Right lobe of liver (tissue), 6 donors: ENCODE measurements around the gene ALAD. TPM values are rescaled to one million over a fixed set of nuclear protein-coding genes. Genes with fewer than 3 reads are reported as not detected.

Experiments used
- ATAC-seq, 4 donors: fragments of 200-7000 bp; cut with Tn5 transposase; one replicate each; pipeline ENCODE4 v1.9.1; 2020; ENCODE audit warnings: mild to moderate bottlenecking in 4 of 4, moderate library complexity in 4 of 4
- DNase-seq, 3 donors: peaks; one replicate each; pipeline ENCODE4 v3.0.0-alpha.2; 2020
- H3K27ac ChIP-seq, 3 donors: fragments of 200-600 bp; one replicate each; pipeline ENCODE4 v1.8.0; 2022
- H3K27me3 ChIP-seq, 2 donors: fragments of 200-600 bp; one replicate each; pipeline ENCODE4 v1.8.0; 2022
- H3K36me3 ChIP-seq, 4 donors: fragments of 200-600 bp; sonication (generic) in 1 of 4; one replicate each; pipeline versions ENCODE4 v1.5.1 to v1.8.0; 2017 to 2022; ENCODE audit warnings: control low read depth in 1 of 4
- H3K4me1 ChIP-seq, 4 donors: fragments of 200-600 bp; sonication (generic) in 1 of 4; one replicate each; pipeline versions ENCODE4 v1.5.1 to v1.8.0; 2017 to 2022; ENCODE audit warnings: control low read depth in 1 of 4
- H3K4me3 ChIP-seq, 3 donors: fragments of 200-600 bp; one replicate each; pipeline ENCODE4 v1.8.0; 2022
- H3K9me3 ChIP-seq, 4 donors: fragments of 200-600 bp; sonication (generic) in 1 of 4; one replicate each; pipeline versions ENCODE4 v1.5.1 to v1.8.0; 2017 to 2022; ENCODE audit warnings: control low read depth in 1 of 4
- POLR2A ChIP-seq: fragments of 450-650 bp; IDR thresholded peaks from one replicate; pipeline ENCODE4 v1.6.1; 2017; ENCODE audit warnings: antibody characterized with exemption, mild to moderate bottlenecking
- WGBS: methylation state at CpG from one replicate; pipeline ENCODE4 v1.1.6; 2018; ENCODE audit warnings: low coverage, low lambda C conversion rate; ENCODE audit not compliant: insufficient coverage; ENCODE audit errors: missing lambda C conversion rate; 5-methylcytosine and 5-hydroxymethylcytosine counted together
- intact Hi-C, 2 donors: fragments of 100-400 bp; cut with DNase I; formaldehyde crosslinking; loops; one replicate each; pipeline versions ENCODE4 v1.11.2 to v1.14.1; 2022
- total RNA-seq, 6 experiments: library from RNA; depleted of rRNA in 2 of 6; stranded (reverse); fragments of >200 nt in 2 of 6; fragmentation: NEBNext Ultra II Directional in 3 of 6; extraction: Animal tissue kit (Norgen Biotek cat#: 25700) in 3 of 6; gene quantifications; one replicate each; pipeline versions ENCODE4 v1.1.0 to v1.2.4, GENCODE V29; 2016 to 2023
- TF ChIP-seq, protein P1 (sequence below), 4 donors: fragments of 200-600 bp in 3 of 4; fragments of 450-650 bp in 1 of 4; IDR thresholded peaks; one replicate each; pipeline versions ENCODE4 v1.5.1 to v1.8.0; 2016 to 2022; ENCODE audit warnings: antibody characterized with exemption in 4 of 4, mild to moderate bottlenecking in 2 of 4
- donor health status: DM: no; HTN: yes; CAD: no.
- donor health status: DM: no; HTN: no; CAD: no.
- donor health status: DM: no; HTN: no; CAD: no.
- donor health status: DM: no; HTN: yes; CAD: no.
- donor health status: DM: no; HTN: yes; CAD: no.

Gene ALAD
- total RNA-seq, 6 experiments from 2014 or later: 35.3 to 140 (median 73.6) TPM

DNA sequence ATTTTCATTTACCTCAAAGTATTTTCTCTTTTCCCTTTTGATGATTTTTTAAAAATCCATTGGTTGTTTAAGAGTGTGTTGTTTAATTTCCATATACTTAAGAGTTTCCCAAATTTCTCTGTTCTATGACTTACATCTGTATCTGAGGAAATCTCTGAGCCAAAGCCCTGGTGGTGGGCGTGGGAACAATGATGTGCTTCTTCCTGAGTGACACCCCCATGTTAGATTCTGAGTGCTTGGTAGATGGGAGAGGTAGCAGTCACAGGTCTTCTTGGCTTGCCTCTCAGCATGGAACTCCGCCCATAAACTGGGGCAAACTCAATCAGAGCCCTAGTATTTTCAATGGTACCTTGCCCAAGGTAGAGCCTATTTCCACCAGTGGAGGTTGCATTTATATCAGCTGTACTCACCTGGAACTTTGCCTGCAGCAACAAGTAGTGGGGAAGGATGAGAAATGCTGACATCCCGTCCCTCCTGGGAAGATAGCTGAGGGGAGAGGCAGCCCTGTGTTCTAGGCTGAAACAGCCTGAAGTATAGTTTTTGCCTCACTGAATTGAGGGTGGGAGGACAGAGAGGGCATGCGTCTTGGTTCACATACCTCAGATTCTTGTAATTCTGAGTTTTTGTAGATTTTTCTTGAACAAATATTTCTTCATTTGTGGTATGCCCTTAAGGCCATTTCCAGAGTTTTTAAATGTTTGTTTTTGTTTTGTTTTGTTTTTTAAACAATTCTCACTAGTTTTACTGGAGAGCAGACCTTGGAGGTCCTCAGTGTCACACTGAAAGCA is 35.8 kb upstream of the ALAD start:
- Histone ChIP-seq H3K36me3 (no peaks in the 10 kb centered on the region), H3K4me1 (no peaks in the 10 kb centered on the region), H3K27me3 (no peaks in the 10 kb centered on the region), H3K27ac (no peak overlapping the region), H3K4me3 (no peak overlapping the region), H3K9me3 (no peaks in the 10 kb centered on the region)
- TF ChIP-seq, protein P1, sequence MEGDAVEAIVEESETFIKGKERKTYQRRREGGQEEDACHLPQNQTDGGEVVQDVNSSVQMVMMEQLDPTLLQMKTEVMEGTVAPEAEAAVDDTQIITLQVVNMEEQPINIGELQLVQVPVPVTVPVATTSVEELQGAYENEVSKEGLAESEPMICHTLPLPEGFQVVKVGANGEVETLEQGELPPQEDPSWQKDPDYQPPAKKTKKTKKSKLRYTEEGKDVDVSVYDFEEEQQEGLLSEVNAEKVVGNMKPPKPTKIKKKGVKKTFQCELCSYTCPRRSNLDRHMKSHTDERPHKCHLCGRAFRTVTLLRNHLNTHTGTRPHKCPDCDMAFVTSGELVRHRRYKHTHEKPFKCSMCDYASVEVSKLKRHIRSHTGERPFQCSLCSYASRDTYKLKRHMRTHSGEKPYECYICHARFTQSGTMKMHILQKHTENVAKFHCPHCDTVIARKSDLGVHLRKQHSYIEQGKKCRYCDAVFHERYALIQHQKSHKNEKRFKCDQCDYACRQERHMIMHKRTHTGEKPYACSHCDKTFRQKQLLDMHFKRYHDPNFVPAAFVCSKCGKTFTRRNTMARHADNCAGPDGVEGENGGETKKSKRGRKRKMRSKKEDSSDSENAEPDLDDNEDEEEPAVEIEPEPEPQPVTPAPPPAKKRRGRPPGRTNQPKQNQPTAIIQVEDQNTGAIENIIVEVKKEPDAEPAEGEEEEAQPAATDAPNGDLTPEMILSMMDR (IDR thresholded peaks at IDR 0.05): no peak
- no peak for TF ChIP-seq POLR2A
- no peak for DNase-seq
- WGBS: 58% methylated on average over 3 of the region's 4 CpGs
- no peak for ATAC-seq
- intact Hi-C loops: no loop called here

DNA sequence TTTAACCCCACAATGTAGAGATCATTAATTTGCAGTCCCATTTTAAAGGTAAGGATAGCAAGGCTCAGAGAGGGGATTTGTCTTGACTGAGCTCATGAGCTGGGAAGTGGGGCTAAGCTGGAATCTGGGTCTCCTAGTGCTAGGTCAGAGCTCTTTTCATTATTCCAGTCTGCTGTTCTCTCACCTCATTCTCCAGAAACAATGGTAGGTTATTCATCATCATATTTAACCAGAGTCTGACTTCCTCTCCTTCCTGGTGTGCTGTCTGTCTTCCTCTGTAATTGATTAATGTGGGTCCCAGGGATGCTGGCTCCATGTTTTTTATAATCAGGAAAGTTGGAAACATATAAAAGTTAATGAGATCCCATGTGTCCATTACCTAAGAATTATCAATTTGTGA is 30.1 kb upstream of the ALAD start:
- DNase-seq (no peak), ATAC-seq (no peak)
- no peak for TF ChIP-seq POLR2A
- TF ChIP-seq, protein P1 (IDR thresholded peaks at IDR 0.05): no peak
- intact Hi-C loops: no loop called here
- H3K36me3 ChIP-seq: no peaks in the 10 kb centered on the region
- no peak overlapping the region for H3K4me3 ChIP-seq
- no peaks in the 10 kb centered on the region for H3K27me3 ChIP-seq
- H3K9me3 ChIP-seq: no peaks in the 10 kb centered on the region
- no peaks in the 10 kb centered on the region for H3K4me1 ChIP-seq
- no peak overlapping the region for H3K27ac ChIP-seq

- Histone ChIP-seq H3K4me3 (no peak overlapping the region), H3K4me1 (no peaks in the 10 kb centered on the region), H3K36me3 (no peaks in the 10 kb centered on the region), H3K9me3 (no peaks in the 10 kb centered on the region), H3K27ac (no peak overlapping the region), H3K27me3 (no peaks in the 10 kb centered on the region)
- DNase-seq: no peak
- TF ChIP-seq, protein P1 (IDR thresholded peaks at IDR 0.05): no peak
- TF ChIP-seq POLR2A: no peak
- WGBS: 86% methylated on average over 1 of the region's 1 CpG
- intact Hi-C loops: no loop called here
- no peak for ATAC-seq
Observed at GRCh38 chr9:113428062-113428615, 27.1 kb upstream of the ALAD start.

GRCh38 chr9:113427629-113428028 is 26.5 kb upstream of the ALAD start:
- intact Hi-C loops: no loop called here
- 84% methylated on average over 2 of the region's 2 CpGs for WGBS
- no peak overlapping the region for H3K4me3 ChIP-seq
- no peak overlapping the region for H3K27ac ChIP-seq
- no peak for TF ChIP-seq POLR2A
- TF ChIP-seq, protein P1 (IDR thresholded peaks at IDR 0.05): no peak
- no peaks in the 10 kb centered on the region for H3K4me1 ChIP-seq
- H3K9me3 ChIP-seq: no peaks in the 10 kb centered on the region
- no peaks in the 10 kb centered on the region for H3K36me3 ChIP-seq
- no peak for ATAC-seq
- DNase-seq: no peak
- no peaks in the 10 kb centered on the region for H3K27me3 ChIP-seq
